ENCODE results near the gene PRPF6.

PRPF6 gene

DNA sequence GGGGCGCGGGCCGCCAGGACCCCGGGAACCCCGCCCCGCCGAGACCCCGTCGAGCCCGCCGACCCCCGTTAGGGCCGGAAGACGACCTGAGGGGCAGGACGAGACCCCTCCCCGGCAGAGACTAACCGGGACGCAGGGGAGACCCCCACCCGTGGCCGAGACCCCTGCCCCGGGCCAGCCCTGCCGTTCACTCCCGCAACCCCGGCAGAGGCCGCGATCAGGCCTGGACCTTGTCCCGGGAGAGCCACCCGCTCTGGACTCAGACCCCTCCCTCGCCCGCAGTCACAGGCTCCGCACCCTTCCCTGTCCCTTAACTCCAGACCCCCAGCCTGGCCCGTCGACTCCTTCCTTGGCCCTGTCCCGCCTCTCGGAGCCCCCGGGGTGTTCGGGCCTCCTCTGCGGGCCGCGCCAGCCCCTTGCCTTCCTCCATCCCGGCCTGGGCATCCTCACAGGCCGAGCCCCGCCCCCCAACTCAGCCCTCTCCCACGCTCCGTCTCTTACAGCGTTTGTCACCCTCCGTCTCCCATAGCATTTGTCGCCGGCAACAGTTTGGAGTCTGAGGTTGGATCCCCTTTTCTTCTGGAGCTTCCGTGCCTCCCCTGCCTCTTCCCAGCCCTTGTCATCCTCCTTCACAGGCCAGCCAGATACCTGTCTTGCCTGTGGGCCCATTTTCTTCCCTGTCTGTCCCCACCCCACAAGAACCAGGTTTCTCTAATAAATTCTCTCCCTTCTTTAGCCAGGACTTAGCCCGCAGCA, 82.6 kb downstream of the PRPF6 start:
- DNase-seq (ENCODE audit: low read depth in 3 of 3): peak in 1 of 3 experiments; percentile 47

DNA sequence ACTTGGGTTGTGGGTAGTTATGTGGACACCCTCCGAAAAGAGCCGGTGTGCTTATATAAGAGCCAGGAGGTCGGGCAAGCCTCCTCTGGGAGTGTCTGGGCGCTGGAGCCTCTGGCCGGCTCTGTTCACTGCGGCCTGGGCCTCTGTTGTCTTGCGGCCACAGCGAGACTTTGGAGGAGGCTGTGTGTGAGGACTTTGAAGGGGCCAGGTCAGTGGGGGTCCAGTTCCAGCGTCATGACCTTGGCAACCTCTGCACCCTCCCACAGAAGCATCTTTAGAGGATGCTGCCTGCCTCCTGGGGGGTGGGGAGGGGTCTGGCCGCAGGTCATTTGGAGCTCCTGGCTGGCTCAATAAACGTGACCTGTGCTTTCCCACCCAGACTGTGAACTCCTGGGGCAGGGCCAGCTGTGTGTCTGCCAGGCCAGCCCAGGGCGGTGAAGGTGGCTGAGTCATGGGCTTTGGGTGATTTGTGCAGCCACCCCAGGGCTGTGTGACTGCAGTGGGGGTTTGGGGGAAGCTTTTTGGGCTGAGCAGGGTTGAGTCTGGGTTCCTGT, 83.3 kb downstream of the PRPF6 start:
- DNase-seq (ENCODE audit: low read depth in 3 of 3): no peak

DNA sequence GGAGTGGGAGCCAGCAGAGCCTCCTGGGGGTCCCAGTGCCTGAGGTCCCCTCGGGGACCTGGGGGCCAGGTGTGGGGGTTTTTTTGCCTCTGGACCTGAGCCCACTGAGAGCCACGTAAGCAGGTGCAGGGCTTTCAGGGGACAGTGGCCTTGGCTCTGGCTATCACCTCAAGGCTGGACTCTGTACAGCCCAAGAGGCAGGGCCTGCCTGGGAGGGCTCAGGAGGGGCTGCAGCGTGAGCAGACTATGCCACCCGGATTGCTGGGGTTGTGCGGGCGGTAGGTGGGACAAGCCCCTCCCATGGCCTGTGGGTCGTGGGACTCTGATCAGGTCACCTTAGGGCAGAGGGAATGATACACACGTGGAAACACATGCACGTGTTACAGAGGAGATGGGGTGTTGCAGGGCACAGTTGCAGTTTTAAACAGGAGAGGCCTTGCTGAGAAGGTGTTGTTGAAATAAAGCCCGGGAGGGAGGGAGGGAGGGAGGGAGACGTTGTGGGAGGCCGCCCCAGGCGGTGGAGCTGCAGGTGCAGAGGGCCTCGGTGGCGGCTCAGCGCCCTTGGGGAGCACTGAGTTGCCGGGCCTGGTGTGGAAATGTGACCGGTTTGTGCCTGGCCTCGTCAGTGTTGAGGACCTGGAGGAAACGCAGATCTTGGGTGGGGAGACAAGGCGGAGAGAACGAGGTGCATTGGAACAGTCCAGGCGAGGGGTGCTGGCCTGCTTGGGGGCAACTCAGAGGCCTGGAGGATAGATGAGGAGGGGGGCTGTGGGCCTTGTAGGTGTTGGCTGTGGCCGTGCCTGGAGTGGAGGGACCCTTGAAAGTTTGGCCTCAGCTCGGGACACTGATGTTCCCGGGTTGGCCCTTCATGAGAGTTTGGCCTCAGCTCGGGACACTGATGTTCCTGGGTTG, 84.4 kb downstream of the PRPF6 start:
- no peak for DNase-seq (ENCODE audit: low read depth in 3 of 3)

DNA sequence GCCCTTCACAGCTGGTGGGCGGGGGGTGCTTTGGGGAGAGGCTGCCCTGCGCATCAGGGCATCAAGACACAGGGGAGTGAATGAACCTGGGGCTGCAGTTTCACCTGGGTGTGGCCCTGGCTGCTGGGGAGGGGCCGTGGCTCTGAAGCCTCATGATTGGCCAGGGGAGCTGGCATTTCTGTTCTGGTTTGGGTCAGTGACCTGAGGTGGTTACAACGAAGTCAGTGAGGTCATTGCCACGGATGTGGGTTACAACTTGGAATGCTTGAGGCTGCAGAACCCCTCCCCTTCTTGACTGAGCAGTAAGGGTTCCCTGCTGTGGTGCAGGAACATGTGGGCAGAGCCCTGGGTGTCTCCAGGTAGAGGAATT, 85.0 kb downstream of the PRPF6 start:
- peak in 1 of 3 experiments; percentile 67 for DNase-seq (ENCODE audit: low read depth in 3 of 3)

DNA sequence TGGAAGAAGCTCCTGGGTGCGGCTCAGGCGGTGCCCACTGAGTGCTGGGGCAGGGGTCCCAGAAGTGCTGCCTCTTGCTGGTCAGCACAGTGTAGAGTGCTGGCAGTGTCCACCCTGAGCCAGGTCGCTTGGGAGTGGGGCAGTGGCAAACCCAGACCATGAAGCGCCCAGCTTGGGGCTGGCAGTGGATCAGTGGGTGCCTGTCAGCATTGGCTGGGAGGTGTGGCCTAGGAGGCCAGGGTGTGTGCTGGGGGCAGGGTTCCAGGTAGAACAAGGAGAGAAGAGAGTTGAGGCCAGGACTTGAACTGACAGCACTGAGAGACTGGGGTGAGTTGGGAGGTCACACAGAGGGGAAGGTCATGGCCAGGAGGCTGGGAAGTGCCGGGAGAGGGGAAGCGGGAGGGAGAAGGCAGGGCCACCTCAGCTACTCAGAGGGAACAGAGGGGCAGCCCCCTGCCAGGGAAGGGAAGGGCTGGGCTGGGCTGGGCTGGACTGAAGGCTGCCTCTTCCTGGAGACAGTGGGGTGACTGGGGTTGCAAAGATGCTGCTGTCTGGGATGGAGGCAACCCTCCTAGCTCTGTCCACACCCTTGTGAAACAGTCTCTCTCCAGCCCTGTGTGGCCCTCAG, 86.2 kb downstream of the PRPF6 start:
- no peak for DNase-seq (ENCODE audit: low read depth in 3 of 3)

DNA sequence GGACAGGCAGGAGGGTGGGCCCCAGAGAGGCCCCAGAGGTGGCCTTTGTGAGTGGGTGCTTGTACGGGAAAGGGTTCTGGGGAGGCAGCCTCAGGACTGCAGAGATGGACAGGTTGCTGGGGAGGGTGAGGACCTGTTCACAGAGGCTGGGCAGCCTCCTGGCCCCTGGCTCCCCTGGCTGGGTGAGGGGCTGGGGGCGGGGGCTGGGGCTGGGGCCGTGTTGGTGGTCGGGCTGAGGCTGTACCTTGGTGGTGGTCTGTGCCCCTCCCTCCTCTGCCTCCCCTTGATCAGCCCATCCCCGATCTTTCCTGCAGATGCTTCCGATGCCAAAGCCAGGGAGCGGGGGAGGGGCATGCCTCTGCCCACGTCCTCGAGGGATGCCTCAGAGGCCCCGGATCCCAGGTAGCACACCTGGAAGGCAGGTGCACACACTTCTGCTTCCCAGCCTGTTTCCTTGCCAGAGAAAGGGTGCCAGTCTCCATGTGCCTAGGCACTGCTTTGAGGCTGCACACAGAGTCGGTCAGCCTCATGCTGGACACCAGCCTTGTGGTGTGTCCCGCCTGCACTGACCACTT, 86.9 kb downstream of the PRPF6 start:
- no peak for DNase-seq (ENCODE audit: low read depth in 3 of 3)

DNA sequence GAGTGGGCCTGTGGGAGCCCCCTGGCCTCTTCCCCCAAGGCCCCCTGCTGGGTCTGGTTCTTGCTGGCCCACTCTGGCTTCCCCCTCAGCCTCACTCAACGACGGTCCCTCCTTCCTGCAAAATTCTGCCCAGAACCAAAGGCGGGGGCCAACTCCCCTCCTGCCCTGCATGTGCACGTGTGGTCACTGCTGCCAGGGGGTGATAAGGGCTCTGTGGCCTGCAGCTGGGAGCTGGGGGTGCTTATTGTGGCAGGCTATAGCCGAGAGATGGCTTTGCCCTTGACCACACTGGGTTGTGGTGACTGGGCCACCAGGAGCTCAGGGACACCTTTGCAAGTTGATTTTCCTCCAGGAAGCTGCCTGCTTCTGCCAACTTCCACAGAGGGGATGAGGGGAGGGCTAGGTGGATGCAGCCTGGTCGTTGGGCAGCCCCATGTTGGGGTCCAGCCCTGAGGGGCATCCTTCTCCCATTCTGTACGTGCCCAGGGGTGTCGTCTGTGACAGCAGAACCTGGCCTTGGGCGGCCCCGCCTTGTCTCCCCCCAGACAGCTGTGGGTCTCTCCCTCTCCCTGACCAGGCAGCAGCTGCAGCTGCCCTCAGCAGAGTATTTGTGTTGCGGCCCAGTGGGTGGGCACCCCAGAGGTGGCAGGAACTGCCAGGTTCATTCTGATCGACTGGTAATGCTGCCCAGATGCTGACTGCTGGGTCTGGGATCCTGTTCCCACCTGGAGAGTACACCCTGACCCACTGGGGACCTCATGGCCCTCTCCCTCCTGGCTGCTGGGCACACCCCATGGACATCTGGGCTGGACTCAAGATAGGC, 87.7 kb downstream of the PRPF6 start:
- no peak for DNase-seq (ENCODE audit: low read depth in 3 of 3)

DNA sequence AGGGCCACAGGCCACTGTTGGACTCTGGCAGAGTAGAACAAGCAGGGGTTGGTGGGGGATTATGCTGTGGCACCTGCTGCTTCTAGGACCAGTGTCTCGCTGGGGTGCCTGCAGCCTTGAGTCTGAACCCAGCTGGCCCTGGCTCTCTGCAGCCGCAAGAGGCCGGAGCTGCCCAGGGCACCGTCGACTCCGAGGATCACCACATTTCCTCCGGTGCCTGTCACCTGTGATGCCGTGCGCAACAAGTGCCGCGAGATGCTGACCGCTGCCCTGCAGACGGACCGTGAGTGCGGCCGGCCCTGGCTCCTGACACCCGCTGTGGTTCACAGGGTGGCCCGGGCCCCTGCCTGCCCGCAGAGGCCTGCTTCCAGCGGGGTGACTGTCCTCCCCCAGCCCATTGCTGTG, 88.3 kb downstream of the PRPF6 start:
- no peak for DNase-seq (ENCODE audit: low read depth in 3 of 3)

DNA sequence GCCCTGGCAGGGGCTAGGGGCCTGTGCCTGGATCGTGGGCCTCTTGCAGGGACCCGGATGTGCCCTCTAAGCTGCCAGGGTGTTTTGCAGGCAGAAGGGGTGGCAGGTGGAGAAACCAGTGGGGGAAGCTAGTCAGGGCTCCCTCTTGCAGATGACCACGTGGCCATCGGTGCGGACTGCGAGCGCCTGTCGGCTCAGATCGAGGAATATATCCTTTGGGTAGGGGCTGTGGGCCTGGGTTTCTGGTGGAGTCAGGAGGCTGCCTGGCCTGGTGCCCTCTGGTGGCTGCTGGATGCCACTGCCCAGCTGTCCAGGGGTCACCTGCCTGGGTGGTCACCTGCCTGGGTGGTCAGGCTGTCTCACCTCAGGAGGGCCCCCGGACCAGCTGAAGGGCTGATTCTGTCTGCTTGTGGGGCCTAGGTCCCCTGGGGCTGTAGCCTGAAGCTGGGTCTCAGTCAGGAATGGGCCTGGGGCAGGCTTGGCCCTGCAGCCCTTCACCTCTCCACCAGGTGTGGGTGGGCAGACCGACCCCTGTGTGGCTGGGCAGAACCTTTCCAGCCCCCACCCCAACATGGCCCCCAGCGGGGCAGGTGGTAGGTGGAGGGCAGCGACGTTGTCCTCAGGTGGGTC, 88.8 kb downstream of the PRPF6 start:
- no peak for DNase-seq (ENCODE audit: low read depth in 3 of 3)

DNA sequence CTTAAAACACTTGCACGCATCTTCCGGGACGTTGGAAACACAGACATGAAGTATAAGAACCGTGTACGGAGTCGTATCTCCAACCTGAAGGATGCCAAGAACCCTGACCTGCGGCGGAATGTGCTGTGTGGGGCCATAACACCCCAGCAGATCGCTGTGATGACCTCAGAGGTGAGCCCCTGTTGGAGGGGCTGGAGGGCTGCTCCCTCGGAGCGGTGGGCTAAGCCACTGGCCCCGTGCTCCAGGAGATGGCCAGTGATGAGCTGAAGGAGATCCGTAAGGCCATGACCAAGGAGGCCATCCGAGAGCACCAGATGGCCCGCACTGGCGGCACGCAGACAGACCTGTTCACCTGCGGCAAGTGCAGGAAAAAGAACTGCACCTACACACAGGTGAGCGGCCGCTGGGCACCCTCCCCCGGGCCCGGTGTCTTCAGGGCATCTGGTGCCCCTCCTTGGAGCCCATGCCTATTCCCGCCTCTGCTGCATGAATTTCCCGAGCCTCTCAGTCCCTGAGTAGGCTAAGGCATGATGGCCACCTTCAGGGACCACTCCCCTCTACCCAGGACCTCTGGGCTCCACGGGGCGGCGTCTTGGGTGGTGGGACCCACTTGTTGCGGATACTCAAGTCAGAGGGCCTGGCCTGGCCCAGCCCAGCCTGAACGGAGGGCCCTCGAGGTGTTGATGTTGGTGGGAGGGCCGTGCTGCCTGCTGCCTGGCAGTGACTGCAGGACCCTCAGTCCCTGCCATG, 89.5 kb downstream of the PRPF6 start:
- DNase-seq (ENCODE audit: low read depth in 3 of 3): no peak

DNA sequence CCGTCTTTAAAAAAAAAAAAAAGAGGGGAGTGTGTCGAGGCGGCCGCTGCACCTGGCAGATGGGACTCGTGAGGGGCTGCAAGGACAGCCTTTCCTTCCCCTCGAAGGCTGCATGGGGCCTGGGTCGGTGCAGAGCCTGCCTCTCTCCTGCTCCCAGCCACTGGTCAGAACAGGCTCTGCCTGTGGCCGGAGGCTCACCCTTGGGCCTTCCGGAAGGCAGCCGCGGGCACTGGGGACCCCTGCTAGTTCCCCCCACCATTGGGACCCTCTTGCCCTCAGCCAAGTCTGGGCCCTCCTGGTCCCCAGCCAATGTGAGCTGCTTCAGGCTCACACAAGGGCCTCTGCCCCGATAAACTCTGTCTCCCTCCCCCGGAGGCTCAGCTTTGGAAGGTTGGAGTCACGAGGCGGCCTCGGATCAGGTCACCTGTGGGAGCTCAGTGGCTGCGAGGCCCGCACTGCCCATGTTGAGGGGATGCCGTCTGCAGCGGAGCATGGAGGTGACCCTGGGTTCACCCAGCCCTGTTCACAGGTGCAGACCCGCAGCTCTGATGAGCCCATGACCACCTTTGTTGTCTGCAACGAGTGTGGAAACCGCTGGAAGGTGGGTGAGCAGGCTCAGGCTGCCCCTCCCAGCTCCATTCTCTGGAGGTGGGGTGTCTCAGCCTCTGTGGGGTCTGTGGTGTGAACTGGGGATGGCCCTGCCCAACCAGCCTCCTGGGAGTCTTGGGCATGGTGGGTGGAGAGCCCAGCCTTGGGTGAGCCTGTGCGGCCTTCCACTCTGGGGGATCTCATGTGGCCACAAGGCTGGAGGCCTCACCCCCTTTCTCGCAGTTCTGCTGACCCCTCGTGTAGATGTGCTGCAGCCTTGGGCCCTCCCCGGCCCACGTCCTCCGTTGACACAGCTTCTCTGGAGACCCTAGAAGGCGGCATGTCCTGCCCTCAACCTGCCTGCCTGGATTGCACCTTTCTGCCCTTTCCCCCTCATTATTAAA, 90.7 kb downstream of the PRPF6 start:
- no peak for DNase-seq (ENCODE audit: low read depth in 3 of 3)

DNA sequence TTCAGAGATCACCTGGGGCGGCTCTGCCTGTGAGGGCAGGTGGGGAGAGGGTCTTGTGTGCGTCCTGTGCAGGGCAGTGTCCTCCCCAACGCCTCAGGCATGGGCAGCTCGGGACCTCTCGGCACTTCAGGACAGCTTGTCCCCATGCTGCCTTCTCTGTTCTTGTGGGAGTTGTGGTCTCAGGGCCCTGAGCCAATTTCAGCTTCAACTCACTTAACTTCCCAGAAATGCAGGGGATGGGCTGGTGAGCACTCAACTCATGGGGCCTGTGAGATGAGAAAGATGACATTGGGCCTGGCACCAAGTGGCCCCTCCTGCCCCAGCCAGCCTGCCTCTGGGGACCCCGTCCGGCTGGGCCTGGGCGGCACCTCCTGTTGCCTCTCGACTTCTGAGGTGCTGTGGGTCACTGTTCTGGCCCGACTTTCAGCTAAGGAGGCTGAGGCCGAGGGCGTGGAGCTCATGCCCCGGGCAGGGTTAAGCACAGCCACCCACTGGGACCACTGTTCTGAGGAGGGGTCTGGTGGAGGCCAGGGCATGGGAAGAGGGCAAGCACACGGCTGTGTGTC, 91.6 kb downstream of the PRPF6 start:
- DNase-seq (ENCODE audit: low read depth in 3 of 3): no peak

DNA sequence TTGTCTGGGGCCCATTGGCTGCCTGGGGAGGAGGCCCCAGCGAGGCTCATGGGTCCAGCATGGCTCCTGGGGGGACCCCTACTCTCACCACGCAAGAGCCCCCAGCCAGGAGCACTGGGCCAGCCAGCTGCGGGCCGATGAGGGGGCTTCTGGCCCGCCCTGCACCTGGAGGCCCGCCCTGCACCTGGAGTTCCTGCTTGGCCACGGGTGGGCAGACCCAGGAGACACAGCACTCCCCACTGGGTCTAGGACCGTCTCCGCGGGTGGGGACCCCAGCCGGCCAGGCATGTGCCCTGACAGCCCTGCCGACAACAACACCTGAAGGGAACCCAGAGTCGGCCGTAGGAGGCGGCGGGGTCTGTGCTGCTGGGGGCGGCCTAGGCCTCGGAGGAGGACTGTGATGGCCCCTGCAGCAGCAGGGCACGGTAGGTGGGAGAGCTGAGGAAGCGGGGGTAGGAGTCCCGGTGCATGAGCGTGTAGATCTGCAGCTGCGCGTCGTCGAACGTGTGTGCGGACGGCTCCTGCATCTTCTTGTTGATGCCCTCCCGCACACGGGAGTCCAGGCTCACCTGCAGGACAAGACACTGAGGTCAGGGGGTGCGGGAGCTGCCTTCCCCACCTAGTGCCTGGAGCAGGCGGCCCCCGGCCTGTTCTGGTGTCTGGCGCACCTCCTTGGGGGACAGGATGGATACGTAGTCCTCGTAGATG, 92.7 kb downstream of the PRPF6 start:
- DNase-seq (ENCODE audit: low read depth in 3 of 3): no peak

DNA sequence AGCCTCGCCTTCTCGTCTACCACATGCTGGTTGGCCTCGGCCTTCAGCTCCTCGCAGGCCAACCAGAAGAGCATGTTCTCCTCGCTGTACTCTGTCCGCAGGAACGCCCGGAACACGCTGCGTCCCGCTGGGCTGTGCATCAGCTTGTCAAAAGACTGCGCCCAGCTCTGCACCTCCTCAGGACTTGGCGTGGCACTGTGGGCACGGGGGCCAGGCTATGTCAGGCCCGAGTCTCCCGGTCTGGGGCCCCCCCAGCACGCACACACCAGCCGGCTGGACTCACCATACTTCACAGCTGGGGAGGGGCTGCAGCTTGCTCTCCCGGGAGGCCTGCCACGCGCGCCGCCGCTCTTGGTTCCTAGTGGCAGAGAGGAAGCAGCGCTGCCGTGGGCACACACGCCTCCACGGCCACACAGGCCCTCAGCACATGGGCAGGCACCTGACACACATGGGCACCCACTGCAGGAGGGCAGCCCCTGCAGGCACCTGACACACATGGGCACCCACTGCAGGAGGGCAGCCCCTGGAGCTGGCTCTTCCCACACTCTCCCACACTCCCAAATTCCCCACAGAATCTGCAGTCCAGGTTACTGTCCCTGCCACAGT, 93.4 kb downstream of the PRPF6 start:
- no peak for DNase-seq (ENCODE audit: low read depth in 3 of 3)

DNA sequence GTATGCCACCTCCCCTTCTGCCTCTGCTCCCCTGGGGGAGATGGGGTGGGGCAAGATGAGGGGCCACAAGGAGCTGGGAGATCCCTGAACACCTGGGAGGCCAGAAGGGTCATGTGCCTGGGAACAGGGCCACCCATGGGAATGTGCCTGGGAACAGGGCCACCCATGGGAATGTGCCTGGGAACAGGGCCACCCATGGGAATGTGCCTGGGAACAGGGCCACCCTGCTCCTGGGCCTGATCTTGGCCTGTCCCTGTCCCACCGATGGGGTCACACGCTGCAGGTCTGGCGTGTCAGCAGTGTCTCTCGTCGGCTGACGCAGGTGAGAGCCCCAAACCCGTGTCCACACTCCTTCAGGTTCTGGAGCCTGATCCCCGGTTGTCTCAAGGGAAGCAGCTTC, 94.0 kb downstream of the PRPF6 start:
- no peak for DNase-seq (ENCODE audit: low read depth in 3 of 3)

DNA sequence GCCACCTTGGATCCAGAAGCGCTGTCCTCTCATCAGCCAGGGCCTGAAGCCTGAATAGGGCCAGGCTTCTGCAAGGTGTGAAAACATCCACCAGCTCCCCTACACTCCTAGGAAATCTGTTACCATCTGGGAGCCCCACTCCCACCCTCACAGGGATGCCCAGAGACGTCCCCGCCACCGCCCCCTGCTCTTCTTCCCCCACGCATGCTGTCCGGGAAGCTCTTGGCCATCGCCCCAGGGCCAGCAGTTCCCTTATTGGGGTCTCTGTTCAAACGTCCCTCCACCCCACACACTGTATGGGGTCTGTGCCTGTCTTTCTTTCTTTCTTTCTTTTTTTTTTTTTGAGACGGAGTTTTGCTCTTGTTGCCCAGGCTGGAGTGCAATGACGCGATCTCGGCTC, 94.6 kb downstream of the PRPF6 start:
- DNase-seq (ENCODE audit: low read depth in 3 of 3): no peak
